H1 (cell line): ENCODE results near the gene TTC23. TPM values are rescaled to one million over a fixed set of nuclear protein-coding genes. Genes with fewer than 3 reads are reported as not detected.

Source experiments
- CHD2 ChIP-seq: IDR thresholded peaks from 2 replicates; pipeline ENCODE4 v1.6.1; 2012; ENCODE audit warnings: low read length, improper control_type of control experiment
- CHD7 ChIP-seq: fragments of 300-600 bp; sonication (generic); IDR thresholded peaks from 2 replicates; pipeline ENCODE4 v1.7.1; 2012; ENCODE audit warnings: low read length, moderate library complexity, mild to moderate bottlenecking, inconsistent platforms; ENCODE audit not compliant: insufficient replicate concordance
- JUN ChIP-seq: IDR thresholded peaks from 2 replicates; pipeline ENCODE4 v1.6.1; 2011; ENCODE audit warnings: low read depth, mild to moderate bottlenecking, improper control_type of control experiment, low read length
- KDM5A ChIP-seq: fragments of 200-600 bp; IDR thresholded peaks from 2 replicates; pipeline ENCODE4 v1.7.1; 2012; ENCODE audit warnings: mild to moderate bottlenecking, low read length, inconsistent platforms, mixed read lengths
- MAX ChIP-seq: IDR thresholded peaks from 2 replicates; pipeline ENCODE4 v1.6.1; 2012; ENCODE audit warnings: inconsistent platforms
- PHF8 ChIP-seq: fragments of 200-600 bp; sonication (generic); conservative IDR thresholded peaks from 2 replicates; pipeline ENCODE4 v1.7.1; 2012; ENCODE audit warnings: low read depth, mild to moderate bottlenecking, inconsistent platforms, low read length, moderate library complexity
- POU5F1 ChIP-seq: IDR thresholded peaks from 2 replicates; pipeline ENCODE4 v1.6.1; 2011; ENCODE audit warnings: low read depth, mild to moderate bottlenecking, low read length, moderate library complexity
- RBBP5 ChIP-seq: IDR thresholded peaks from 2 replicates; pipeline ENCODE4 v1.7.1; 2012; ENCODE audit warnings: low read depth, mild to moderate bottlenecking, inconsistent platforms, low read length, moderate library complexity, borderline replicate concordance
- RNF2 ChIP-seq: fragments of 200-900, 300-1000 bp; sonication (generic); IDR thresholded peaks from 2 replicates; pipeline ENCODE4 v1.7.1; 2016; ENCODE audit warnings: borderline replicate concordance, low read depth, mild to moderate bottlenecking, antibody characterized with exemption, low read length; ENCODE audit not compliant: poor library complexity, severe bottlenecking; ENCODE audit errors: missing control alignments
- SAP30 ChIP-seq: fragments of 300-600 bp; sonication (generic); IDR thresholded peaks from 2 replicates; pipeline ENCODE4 v1.7.1; 2012; ENCODE audit warnings: low read length, moderate library complexity, mild to moderate bottlenecking, inconsistent platforms; ENCODE audit not compliant: insufficient read depth, insufficient replicate concordance
- SP4 ChIP-seq: IDR thresholded peaks from 2 replicates; pipeline ENCODE4 v1.6.1; 2012; ENCODE audit warnings: low read length, inconsistent platforms
- YY1 ChIP-seq: IDR thresholded peaks from 2 replicates; pipeline ENCODE4 v1.6.1; 2011; ENCODE audit warnings: low read depth, mild to moderate bottlenecking, low read length
- polyA plus RNA-seq, 7 experiments: library from polyadenylated mRNA; depleted of rRNA in 3 of 7; stranded (reverse) in 5 of 7; unstranded in 2 of 7; fragments of >200 nt in 5 of 7; fragments of 200-250 nt in 2 of 7; gene quantifications; 1 replicate in 5 of 7; 2 replicates in 1 of 7; 4 replicates in 1 of 7; pipeline versions ENCODE4 v1.2.1 to v1.2.3, GENCODE V29; 2011 to 2013; ENCODE audit warnings: missing spikeins in 2 of 7, mixed read lengths in 2 of 7
- total RNA-seq: library from RNA; stranded (reverse); fragmentation: NEBNext Ultra II Directional; extraction: Animal tissue kit (Norgen Biotek cat#: 25700); gene quantifications from 2 replicates; pipeline ENCODE4 v1.2.1, GENCODE V29; 2021

Gene TTC23
- total and polyA plus RNA-seq, 2 of the 8 experiments (the other 6 are each of a cell fraction or from before 2014, with no cell fraction given), result 4.8 to 23.0 TPM

- TF ChIP-seq CHD7, result no peak
- no peak for TF ChIP-seq RBBP5
- TF ChIP-seq JUN, result no peak
- TF ChIP-seq KDM5A, result no peak
- TF ChIP-seq CHD2, result no peak
- no peak for TF ChIP-seq SAP30
- TF ChIP-seq POU5F1, result no peak
- TF ChIP-seq RNF2, result no peak
- TF ChIP-seq SP4, result no peak
- TF ChIP-seq MAX, result no peak
- no peak for TF ChIP-seq PHF8
- TF ChIP-seq YY1, result no peak
Measured at GRCh38 chr15:99172171-99172570, 77.2 kb downstream of the TTC23 start (continued).
